ENCODE results near the gene RFX7.

DNA sequence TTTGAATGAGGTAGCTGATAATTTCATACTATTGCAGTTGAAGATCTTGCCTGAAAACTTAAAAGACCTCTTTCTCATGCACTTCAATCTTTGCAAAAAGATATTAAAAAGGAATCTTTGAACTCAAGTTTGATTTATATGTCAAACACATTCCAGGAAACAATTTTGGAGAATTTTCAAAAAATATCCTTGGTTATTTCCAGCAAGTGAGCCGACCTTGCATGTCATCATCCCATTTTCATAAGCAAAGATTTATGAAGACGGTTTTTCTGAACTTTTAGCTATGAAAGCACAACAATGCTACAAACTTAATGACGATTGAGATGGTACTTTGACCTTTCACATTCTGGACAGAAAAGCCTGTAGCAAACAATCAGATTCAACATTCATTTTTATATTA lies 95.6 kb downstream of the RFX7 start:
- no peak for TF ChIP-seq POLR2A (IDR thresholded peaks at IDR 0.05)
- TF ChIP-seq, protein P1, sequence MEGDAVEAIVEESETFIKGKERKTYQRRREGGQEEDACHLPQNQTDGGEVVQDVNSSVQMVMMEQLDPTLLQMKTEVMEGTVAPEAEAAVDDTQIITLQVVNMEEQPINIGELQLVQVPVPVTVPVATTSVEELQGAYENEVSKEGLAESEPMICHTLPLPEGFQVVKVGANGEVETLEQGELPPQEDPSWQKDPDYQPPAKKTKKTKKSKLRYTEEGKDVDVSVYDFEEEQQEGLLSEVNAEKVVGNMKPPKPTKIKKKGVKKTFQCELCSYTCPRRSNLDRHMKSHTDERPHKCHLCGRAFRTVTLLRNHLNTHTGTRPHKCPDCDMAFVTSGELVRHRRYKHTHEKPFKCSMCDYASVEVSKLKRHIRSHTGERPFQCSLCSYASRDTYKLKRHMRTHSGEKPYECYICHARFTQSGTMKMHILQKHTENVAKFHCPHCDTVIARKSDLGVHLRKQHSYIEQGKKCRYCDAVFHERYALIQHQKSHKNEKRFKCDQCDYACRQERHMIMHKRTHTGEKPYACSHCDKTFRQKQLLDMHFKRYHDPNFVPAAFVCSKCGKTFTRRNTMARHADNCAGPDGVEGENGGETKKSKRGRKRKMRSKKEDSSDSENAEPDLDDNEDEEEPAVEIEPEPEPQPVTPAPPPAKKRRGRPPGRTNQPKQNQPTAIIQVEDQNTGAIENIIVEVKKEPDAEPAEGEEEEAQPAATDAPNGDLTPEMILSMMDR (IDR thresholded peaks at IDR 0.05), result no peak
